Adrenal gland (tissue), 5 donors: Measurements from ENCODE around the gene TUBD1.

Experiments
- POLR2A ChIP-seq, 2 donors: fragments of 450-650 bp; IDR thresholded peaks; one replicate each; pipeline ENCODE4 v1.6.1; 2017; ENCODE audit warnings: antibody characterized with exemption in 2 of 2, mild to moderate bottlenecking in 2 of 2, moderate library complexity in 1 of 2
- TF ChIP-seq, protein P1 (sequence below), 6 experiments: fragments of 450-650 bp in 4 of 6; fragments of 200-600 bp in 2 of 6; sonication (generic) in 1 of 6; IDR thresholded peaks; 1 replicate in 5 of 6; 2 replicates in 1 of 6; pipeline versions ENCODE4 v1.5.1 to v1.8.0; 2016 to 2021; ENCODE audit warnings: antibody characterized with exemption in 6 of 6, mild to moderate bottlenecking in 2 of 6, moderate library complexity in 1 of 6
- donor health status: DM: no; HTN: no; CAD: no.

GRCh38 chr17:59825533-59826322 lies 67.0 kb downstream of the TUBD1 start:
- no peak for TF ChIP-seq POLR2A (IDR thresholded peaks at IDR 0.05)
- TF ChIP-seq, protein P1, sequence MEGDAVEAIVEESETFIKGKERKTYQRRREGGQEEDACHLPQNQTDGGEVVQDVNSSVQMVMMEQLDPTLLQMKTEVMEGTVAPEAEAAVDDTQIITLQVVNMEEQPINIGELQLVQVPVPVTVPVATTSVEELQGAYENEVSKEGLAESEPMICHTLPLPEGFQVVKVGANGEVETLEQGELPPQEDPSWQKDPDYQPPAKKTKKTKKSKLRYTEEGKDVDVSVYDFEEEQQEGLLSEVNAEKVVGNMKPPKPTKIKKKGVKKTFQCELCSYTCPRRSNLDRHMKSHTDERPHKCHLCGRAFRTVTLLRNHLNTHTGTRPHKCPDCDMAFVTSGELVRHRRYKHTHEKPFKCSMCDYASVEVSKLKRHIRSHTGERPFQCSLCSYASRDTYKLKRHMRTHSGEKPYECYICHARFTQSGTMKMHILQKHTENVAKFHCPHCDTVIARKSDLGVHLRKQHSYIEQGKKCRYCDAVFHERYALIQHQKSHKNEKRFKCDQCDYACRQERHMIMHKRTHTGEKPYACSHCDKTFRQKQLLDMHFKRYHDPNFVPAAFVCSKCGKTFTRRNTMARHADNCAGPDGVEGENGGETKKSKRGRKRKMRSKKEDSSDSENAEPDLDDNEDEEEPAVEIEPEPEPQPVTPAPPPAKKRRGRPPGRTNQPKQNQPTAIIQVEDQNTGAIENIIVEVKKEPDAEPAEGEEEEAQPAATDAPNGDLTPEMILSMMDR (IDR thresholded peaks at IDR 0.05), result no peak
